Measurements from ENCODE around the gene CHN1. TPM values are rescaled to one million over a fixed set of nuclear protein-coding genes. Genes with fewer than 3 reads are reported as not detected.

Gene CHN1
- total RNA-seq, 1 donor from 2014 or later = 30.6 TPM

DNA sequence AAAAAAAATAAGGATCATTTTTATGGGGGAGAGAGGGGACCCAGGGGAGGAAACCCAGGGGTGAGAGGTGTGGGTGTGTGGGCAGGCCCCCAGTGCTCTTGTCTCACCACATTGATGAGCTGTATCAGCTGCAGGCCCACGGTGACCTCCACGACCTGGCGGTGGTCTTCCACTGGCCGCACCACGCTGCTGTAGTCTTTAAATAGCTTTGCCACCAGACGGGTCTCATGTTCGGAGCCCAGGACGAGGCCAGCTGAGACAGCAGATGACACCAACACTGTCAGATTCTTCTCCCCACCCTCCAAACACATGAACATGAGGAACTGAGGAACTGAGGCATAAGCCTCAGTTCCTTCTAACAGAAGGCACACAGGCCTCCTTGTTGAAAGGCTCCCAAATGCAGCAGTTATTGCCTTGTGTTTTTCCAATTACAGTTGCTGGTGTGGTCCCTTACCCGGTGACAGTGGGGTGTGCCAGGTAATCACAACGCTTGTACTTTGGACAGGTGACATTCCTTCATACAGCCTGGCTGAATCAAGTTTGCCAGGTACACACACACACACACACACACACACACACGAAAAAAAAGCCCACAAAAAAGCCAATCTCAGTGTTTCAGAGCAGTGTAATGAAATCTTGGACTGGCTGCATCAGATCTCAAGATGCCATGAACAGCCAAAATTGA, 245.7 kb downstream of the CHN1 start:
- no peaks in the 10 kb centered on the region for H3K36me3 ChIP-seq
- intact Hi-C loops (cut with DNase I) = no loop called here
- no peak overlapping the region for H3K4me3 ChIP-seq
- ATAC-seq (no peak), DNase-seq (no peak)
- no peaks in the 10 kb centered on the region for H3K4me1 ChIP-seq
- no peaks in the 10 kb centered on the region for H3K9me3 ChIP-seq
- no peak overlapping the region for H3K27ac ChIP-seq
- TF ChIP-seq, protein P1, sequence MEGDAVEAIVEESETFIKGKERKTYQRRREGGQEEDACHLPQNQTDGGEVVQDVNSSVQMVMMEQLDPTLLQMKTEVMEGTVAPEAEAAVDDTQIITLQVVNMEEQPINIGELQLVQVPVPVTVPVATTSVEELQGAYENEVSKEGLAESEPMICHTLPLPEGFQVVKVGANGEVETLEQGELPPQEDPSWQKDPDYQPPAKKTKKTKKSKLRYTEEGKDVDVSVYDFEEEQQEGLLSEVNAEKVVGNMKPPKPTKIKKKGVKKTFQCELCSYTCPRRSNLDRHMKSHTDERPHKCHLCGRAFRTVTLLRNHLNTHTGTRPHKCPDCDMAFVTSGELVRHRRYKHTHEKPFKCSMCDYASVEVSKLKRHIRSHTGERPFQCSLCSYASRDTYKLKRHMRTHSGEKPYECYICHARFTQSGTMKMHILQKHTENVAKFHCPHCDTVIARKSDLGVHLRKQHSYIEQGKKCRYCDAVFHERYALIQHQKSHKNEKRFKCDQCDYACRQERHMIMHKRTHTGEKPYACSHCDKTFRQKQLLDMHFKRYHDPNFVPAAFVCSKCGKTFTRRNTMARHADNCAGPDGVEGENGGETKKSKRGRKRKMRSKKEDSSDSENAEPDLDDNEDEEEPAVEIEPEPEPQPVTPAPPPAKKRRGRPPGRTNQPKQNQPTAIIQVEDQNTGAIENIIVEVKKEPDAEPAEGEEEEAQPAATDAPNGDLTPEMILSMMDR (IDR thresholded peaks at IDR 0.05) = no peak
- H3K27me3 ChIP-seq = no peaks in the 10 kb centered on the region

DNA sequence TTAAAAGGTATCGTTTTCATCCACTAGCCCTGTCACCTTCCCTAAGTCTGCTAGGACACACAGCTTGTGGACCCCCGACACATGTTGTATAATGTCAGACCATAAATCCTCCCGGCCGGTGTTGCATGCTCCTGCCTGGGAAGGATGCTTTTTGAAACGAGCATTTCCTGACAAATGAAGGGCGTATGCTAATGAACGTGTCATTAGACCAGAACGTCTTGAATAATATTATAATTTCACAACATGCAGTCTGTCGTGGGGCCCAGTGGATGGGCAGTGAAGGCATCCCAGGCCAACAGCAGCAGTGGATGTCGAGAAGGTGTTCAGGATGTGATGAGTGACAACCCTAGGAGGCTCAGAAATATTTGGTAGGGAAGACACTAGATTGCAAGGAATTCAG, 248.4 kb downstream of the CHN1 start:
- H3K27ac ChIP-seq = no peak overlapping the region
- H3K9me3 ChIP-seq = no peaks in the 10 kb centered on the region
- no peak for ATAC-seq
- TF ChIP-seq, protein P1 (IDR thresholded peaks at IDR 0.05) = no peak
- no peaks in the 10 kb centered on the region for H3K27me3 ChIP-seq
- DNase-seq = no peak
- intact Hi-C loops (cut with DNase I) = no loop called here
- no peaks in the 10 kb centered on the region for H3K4me1 ChIP-seq
- H3K36me3 ChIP-seq = no peaks in the 10 kb centered on the region
- no peak overlapping the region for H3K4me3 ChIP-seq

DNA sequence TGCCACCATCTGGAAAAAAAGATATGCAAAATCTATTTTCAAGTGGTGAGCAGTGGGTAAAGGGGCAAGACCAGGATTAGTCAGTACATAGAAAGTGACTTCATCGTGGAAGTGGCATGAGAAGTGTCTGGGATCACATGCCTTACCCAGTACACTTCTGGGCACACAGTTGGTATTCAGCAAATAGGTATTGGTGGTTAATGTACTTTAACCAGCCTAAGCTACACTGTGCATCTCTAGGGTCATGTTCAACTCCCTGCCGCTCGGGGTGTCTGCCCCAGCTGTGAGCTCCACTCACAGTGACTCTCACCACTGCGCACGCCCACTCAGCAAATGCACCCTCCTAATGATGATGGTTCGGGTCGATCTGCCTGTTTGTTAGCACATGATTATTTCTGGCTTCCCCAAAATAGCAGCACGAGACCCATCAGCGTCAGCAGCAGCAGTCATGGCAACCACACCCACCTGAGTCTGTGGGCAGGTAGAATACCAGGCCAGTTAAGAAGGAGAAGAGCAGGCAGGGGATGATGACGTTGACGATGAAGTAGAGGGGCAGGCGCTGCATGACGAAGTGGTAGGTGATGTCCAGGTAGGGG, 252.0 kb downstream of the CHN1 start:
- intact Hi-C loops (cut with DNase I) = no loop called here
- Histone ChIP-seq H3K9me3 (no peaks in the 10 kb centered on the region), H3K36me3 (no peaks in the 10 kb centered on the region), H3K4me1 (no peaks in the 10 kb centered on the region), H3K27ac (no peak overlapping the region), H3K4me3 (no peak overlapping the region), H3K27me3 (no peaks in the 10 kb centered on the region)
- TF ChIP-seq, protein P1 (IDR thresholded peaks at IDR 0.05) = no peak
- ATAC-seq = no peak
- DNase-seq = no peak

DNA sequence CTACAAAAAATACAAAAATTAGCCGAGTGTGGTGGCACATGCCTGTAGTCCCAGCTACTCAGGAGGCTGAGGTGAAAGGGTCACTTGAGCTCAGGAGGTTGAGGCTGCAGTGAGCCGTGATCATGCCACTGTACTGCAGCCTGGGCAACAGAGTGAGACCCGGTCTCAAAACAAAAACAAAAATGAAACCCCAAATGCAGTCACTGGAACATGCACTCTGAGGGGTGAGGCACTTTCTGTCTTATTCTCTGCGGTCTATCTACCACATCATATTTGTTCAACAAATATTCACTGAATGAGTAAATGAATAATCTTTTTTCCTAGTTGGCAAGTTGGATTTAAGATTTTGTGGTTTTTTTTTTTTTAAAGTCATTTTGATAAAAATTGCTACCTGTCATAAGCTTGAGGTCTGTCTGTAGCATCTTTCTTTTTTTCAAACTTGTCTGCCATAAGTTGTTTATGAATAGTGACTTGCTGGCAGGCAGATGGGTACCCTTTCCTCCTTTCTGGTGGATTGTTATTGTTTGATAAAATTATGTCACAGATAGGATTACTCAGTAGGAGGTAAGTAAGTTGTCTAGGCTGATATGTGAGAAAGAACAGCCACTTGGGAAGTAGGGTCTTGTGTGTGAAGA, 252.7 kb downstream of the CHN1 start:
- H3K36me3 ChIP-seq = no peaks in the 10 kb centered on the region
- intact Hi-C loops (cut with DNase I) = no loop called here
- no peaks in the 10 kb centered on the region for H3K27me3 ChIP-seq
- ATAC-seq (no peak), DNase-seq (no peak)
- no peaks in the 10 kb centered on the region for H3K9me3 ChIP-seq
- H3K27ac ChIP-seq = no peak overlapping the region
- no peaks in the 10 kb centered on the region for H3K4me1 ChIP-seq
- no peak overlapping the region for H3K4me3 ChIP-seq
- TF ChIP-seq, protein P1 (IDR thresholded peaks at IDR 0.05) = no peak

DNA sequence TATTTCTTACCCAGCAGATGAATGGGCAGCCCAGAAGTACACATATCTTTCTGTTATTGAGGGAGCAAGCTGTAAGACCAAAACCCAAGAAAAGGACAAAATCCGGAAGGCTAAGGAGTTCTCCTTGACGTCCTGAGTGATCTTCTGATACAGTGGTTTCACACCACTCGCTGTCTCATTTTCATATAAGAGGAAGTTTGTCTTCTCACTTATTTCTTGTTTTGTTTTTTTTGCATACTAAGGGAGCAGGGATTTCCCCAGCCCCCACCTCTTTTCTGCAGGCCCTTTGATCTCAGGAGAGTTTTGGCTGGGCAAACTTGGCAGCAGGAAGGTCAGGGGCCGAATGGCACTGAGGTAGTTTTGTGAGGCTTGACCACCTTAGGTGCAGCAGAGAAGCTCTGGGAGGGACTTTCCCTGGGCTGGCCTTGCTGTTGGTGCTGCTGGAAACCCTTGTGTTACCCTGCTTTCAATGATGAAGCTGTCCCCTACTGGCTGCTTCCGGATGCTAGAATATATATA, 254.2 kb downstream of the CHN1 start:
- Histone ChIP-seq H3K4me1 (no peaks in the 10 kb centered on the region), H3K27ac (no peak overlapping the region), H3K36me3 (no peaks in the 10 kb centered on the region), H3K9me3 (no peaks in the 10 kb centered on the region), H3K4me3 (no peak overlapping the region), H3K27me3 (no peaks in the 10 kb centered on the region)
- TF ChIP-seq, protein P1 (IDR thresholded peaks at IDR 0.05) = no peak
- intact Hi-C loops (cut with DNase I) = no loop called here
- no peak for ATAC-seq
- DNase-seq = no peak
